B cell (primary cell): ENCODE data around the gene TNRC6A. TPM values are rescaled to one million over a fixed set of nuclear protein-coding genes. Genes with fewer than 3 reads are reported as not detected.

Experiments used
- ATAC-seq: fragments of 200-7000 bp; cut with Tn5 transposase; one replicate; pipeline ENCODE4 v1.10.0; 2021; ENCODE audit warnings: low read depth, mild to moderate bottlenecking, moderate number of reproducible peaks, moderate library complexity
- CTCF ChIA-PET: fragments of 350-600 bp; sonication (Branson Sonifier 250); formaldehyde crosslinking; loops from one replicate; lab custom pipeline; 2021; ENCODE audit warnings: antibody characterized with exemption, inconsistent platforms; lab: Charles Lee
- POLR2A ChIA-PET: fragments of 350-600 bp; sonication (Branson Sonifier 250); formaldehyde crosslinking; loops from one replicate; lab custom pipeline; 2021; ENCODE audit warnings: antibody characterized with exemption; lab: Charles Lee
- DNase-seq: peaks from one replicate; pipeline ENCODE4 v3.0.0; 2013
- H2AFZ ChIP-seq: 2 replicates; pipeline ENCODE4 v1.6.1; 2012; ENCODE audit warnings: mild to moderate bottlenecking, low read depth, low read length; ENCODE audit not compliant: insufficient read depth, poor library complexity, severe bottlenecking
- H3K27ac ChIP-seq, 2 donors: 1 replicate in 1 of 2; 2 replicates in 1 of 2; pipeline ENCODE4 v1.5.1; 2012 to 2013; ENCODE audit warnings: low read length in 2 of 2, mild to moderate bottlenecking in 2 of 2, moderate library complexity in 1 of 2
- H3K27me3 ChIP-seq, 4 experiments: fragments of 200-600 bp in 1 of 4; sonication (generic) in 1 of 4; replicated peaks in 1 of 4; 1 replicate in 2 of 4; 2 replicates in 2 of 4; pipeline versions ENCODE4 v1.6.1 to v1.7.0; 2013 to 2016; ENCODE audit warnings: low read length in 3 of 4, mild to moderate bottlenecking in 2 of 4, mixed read lengths in 1 of 4, moderate library complexity in 1 of 4; ENCODE audit not compliant: insufficient read depth in 4 of 4, control insufficient read depth in 3 of 4; ENCODE audit errors: control extremely low read depth in 1 of 4
- H3K36me3 ChIP-seq, 2 experiments: replicated peaks in 1 of 2; 1 replicate in 1 of 2; 2 replicates in 1 of 2; pipeline versions ENCODE4 v1.6.1 to v1.7.1; 2013; ENCODE audit warnings: low read length in 1 of 2; ENCODE audit not compliant: insufficient read depth in 2 of 2, control insufficient read depth in 1 of 2; ENCODE audit errors: control extremely low read depth in 1 of 2, extremely low read depth in 1 of 2
- H3K4me1 ChIP-seq, 2 donors: fragments of 200-600 bp in 1 of 2; sonication (generic) in 1 of 2; 1 replicate in 1 of 2; 2 replicates in 1 of 2; pipeline versions ENCODE4 v1.5.1 to v1.6.1; 2013 to 2017; ENCODE audit warnings: low read length in 2 of 2; ENCODE audit not compliant: control insufficient read depth in 2 of 2, insufficient read depth in 2 of 2
- H3K4me2 ChIP-seq: replicated peaks from 2 replicates; pipeline ENCODE3; 2012; ENCODE audit warnings: mild to moderate bottlenecking, low read depth, low read length; ENCODE audit not compliant: poor library complexity, severe bottlenecking
- H3K4me3 ChIP-seq, 5 experiments: fragments of 200-600 bp in 1 of 5; sonication (generic) in 1 of 5; 1 replicate in 3 of 5; 2 replicates in 2 of 5; pipeline versions ENCODE4 v1.5.1 to v1.7.0; 2011 to 2016; ENCODE audit warnings: low read length in 4 of 5, mild to moderate bottlenecking in 4 of 5, low read depth in 2 of 5, control low read depth in 1 of 5, moderate library complexity in 1 of 5; ENCODE audit not compliant: insufficient read depth in 1 of 5; ENCODE audit errors: control extremely low read depth in 1 of 5, extremely low read depth in 1 of 5
- H3K79me2 ChIP-seq: fragments of 200-600 bp; sonication (generic); one replicate; pipeline ENCODE4 v1.6.0; 2016; ENCODE audit warnings: low read length; ENCODE audit not compliant: control insufficient read depth, insufficient read depth
- H3K9ac ChIP-seq: fragments of 200-600 bp; sonication (generic); 2 replicates; pipeline ENCODE4 v1.6.1; 2017; ENCODE audit warnings: mild to moderate bottlenecking, low read length, moderate library complexity
- H3K9me3 ChIP-seq, 3 donors: one replicate each; pipeline versions ENCODE4 v1.6.1 to v1.7.1; 2013; ENCODE audit warnings: low read length in 2 of 3; ENCODE audit not compliant: control insufficient read depth in 2 of 3, insufficient read depth in 1 of 3; ENCODE audit errors: control extremely low read depth in 1 of 3
- H4K20me1 ChIP-seq: 2 replicates; pipeline ENCODE4 v1.6.0; 2012; ENCODE audit warnings: mild to moderate bottlenecking, low read length; ENCODE audit not compliant: insufficient read depth, control insufficient read depth, poor library complexity, severe bottlenecking
- H3K27ac Mint-ChIP-seq: one replicate; pipeline ENCODE4 v1.8.0; 2021; ENCODE audit warnings: mixed read lengths
- H3K27me3 Mint-ChIP-seq: one replicate; pipeline ENCODE4 v1.8.0; 2021; ENCODE audit warnings: mixed read lengths
- H3K4me1 Mint-ChIP-seq: one replicate; pipeline ENCODE4 v1.8.0; 2021; ENCODE audit warnings: mixed read lengths
- H3K4me3 Mint-ChIP-seq: one replicate; pipeline ENCODE4 v1.8.0; 2021; ENCODE audit warnings: mixed read lengths
- H3K9me3 Mint-ChIP-seq: one replicate; pipeline ENCODE4 v1.8.0; 2022; ENCODE audit warnings: mixed read lengths; ENCODE audit not compliant: insufficient read depth
- EZH2 ChIP-seq: IDR thresholded peaks from 2 replicates; pipeline ENCODE4 v1.6.1; 2012; ENCODE audit warnings: borderline replicate concordance, low read depth, mild to moderate bottlenecking, moderate library complexity, low read length; ENCODE audit not compliant: insufficient read depth, poor library complexity, severe bottlenecking
- WGBS: methylation state at CpG from one replicate; pipeline ENCODE4 v1.1.5; 2013; ENCODE audit warnings: missing lambda C conversion rate; ENCODE audit not compliant: insufficient coverage; 5-methylcytosine and 5-hydroxymethylcytosine counted together
- intact Hi-C: fragments of 100-400 bp; cut with micrococcal nuclease; formaldehyde crosslinking; loops from one replicate; pipeline ENCODE4 v1.10.0; 2022
- polyA plus RNA-seq: library from polyadenylated mRNA; depleted of rRNA; stranded (reverse); fragments of >200 nt; gene quantifications from 2 replicates; pipeline ENCODE4 v1.2.3, GENCODE V29; 2012
- total RNA-seq, 2 donors: library from RNA; stranded (reverse); fragments of 120-200 nt in 1 of 2; gene quantifications; 1 replicate in 1 of 2; 2 replicates in 1 of 2; pipeline versions ENCODE4 v1.2.3 to v1.2.4, GENCODE V29; 2013 to 2022
- TF ChIP-seq, protein P1 (sequence below): fragments of 200-600 bp; IDR thresholded peaks from one replicate; pipeline ENCODE4 v1.8.0; 2022; ENCODE audit warnings: antibody characterized with exemption, mild to moderate bottlenecking

The TNRC6A gene
- total and polyA plus RNA-seq, 2 donors (not counting 1 experiment from before 2014, with no cell fraction given), result 79.3 to 104 TPM

DNA sequence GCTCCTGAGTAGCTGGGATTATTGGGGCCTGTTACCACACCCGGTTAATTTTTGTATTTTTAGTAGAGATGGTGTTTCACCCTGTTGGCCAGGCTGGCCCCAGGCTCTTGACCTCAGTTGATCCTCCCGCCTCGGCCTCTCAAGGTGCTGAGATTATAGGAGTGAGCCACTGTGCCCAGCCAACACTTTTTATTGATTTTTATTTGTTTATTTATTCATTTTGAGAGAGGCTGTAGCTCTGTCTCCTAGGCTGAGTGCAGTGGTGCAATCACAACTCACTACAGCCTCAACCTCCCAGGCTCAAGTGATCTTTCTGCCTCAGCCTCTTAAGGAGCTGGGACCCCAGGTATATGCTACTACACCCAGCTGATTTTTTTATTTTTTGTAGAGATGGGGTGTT lies 54.7 kb downstream of the TNRC6A start:
- no peaks in the 10 kb centered on the region for H3K4me1 ChIP-seq
- H3K9me3 Mint-ChIP-seq, result no peaks in the 10 kb centered on the region
- peaks cover 14% of the 10 kb centered on the region for H3K79me2 ChIP-seq
- intact Hi-C loops, result no loop called here
- peaks cover 2 to 50% of the 10 kb centered on the region in 2 experiments for H3K36me3 ChIP-seq
- no peaks in the 10 kb centered on the region for H3K9me3 ChIP-seq
- no peaks in the 10 kb centered on the region for H3K27me3 ChIP-seq
- no peaks in the 10 kb centered on the region for H3K4me1 Mint-ChIP-seq
- no peak overlapping the region for H3K4me2 ChIP-seq
- H4K20me1 ChIP-seq, result peaks cover 13% of the 10 kb centered on the region
- no peak overlapping the region for H3K4me3 ChIP-seq
- no peak overlapping the region for H3K9ac ChIP-seq
- WGBS, result 100% methylated on average over 1 of the region's 3 CpGs
- TF ChIP-seq, protein P1, sequence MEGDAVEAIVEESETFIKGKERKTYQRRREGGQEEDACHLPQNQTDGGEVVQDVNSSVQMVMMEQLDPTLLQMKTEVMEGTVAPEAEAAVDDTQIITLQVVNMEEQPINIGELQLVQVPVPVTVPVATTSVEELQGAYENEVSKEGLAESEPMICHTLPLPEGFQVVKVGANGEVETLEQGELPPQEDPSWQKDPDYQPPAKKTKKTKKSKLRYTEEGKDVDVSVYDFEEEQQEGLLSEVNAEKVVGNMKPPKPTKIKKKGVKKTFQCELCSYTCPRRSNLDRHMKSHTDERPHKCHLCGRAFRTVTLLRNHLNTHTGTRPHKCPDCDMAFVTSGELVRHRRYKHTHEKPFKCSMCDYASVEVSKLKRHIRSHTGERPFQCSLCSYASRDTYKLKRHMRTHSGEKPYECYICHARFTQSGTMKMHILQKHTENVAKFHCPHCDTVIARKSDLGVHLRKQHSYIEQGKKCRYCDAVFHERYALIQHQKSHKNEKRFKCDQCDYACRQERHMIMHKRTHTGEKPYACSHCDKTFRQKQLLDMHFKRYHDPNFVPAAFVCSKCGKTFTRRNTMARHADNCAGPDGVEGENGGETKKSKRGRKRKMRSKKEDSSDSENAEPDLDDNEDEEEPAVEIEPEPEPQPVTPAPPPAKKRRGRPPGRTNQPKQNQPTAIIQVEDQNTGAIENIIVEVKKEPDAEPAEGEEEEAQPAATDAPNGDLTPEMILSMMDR, result no peak
- no peak for TF ChIP-seq EZH2
- no peak overlapping the region for H2AFZ ChIP-seq
- H3K27ac ChIP-seq, result no peak overlapping the region
- ATAC-seq, result no peak
- CTCF ChIA-PET, result no interaction called here
- DNase-seq, result no peak
- no peak overlapping the region for H3K4me3 Mint-ChIP-seq
- POLR2A ChIA-PET, result no interaction called here
- H3K27me3 Mint-ChIP-seq, result no peaks in the 10 kb centered on the region
- H3K27ac Mint-ChIP-seq, result no peak overlapping the region

DNA sequence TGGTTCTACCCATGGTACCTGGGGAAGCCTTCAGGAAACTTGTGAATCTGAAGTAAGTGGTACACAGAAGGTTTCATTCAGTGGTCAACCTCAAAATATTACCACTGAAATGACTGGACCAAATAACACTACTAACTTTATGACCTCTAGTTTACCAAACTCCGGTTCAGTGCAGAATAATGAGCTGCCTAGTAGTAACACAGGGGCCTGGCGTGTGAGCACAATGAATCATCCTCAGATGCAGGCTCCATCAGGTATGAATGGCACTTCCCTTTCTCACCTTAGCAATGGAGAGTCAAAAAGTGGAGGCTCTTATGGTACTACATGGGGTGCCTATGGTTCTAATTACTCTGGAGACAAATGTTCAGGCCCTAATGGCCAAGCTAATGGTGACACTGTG lies 60.4 kb downstream of the TNRC6A start:
- ATAC-seq, result no peak
- no peak for DNase-seq
- POLR2A ChIA-PET, result no interaction called here
- Histone ChIP-seq H2AFZ (no peak overlapping the region), H4K20me1 (peaks cover 13% of the 10 kb centered on the region), H3K4me1 (no peaks in the 10 kb centered on the region), H3K27me3 (no peaks in the 10 kb centered on the region), H3K9ac (no peak overlapping the region), H3K27ac (no peak overlapping the region), H3K4me3 (no peak overlapping the region), H3K79me2 (peaks cover 3% of the 10 kb centered on the region), H3K4me2 (no peak overlapping the region), H3K9me3 (no peaks in the 10 kb centered on the region), H3K36me3 (peaks cover 3 to 62% of the 10 kb centered on the region in 2 experiments)
- H3K4me1 Mint-ChIP-seq, result no peaks in the 10 kb centered on the region
- intact Hi-C loops, result no loop called here
- CTCF ChIA-PET, result no interaction called here
- no peaks in the 10 kb centered on the region for H3K9me3 Mint-ChIP-seq
- H3K27ac Mint-ChIP-seq, result no peak overlapping the region
- no peak overlapping the region for H3K4me3 Mint-ChIP-seq
- 50% methylated on average over 1 of the region's 2 CpGs for WGBS
- TF ChIP-seq EZH2, result no peak
- H3K27me3 Mint-ChIP-seq, result no peaks in the 10 kb centered on the region
